Kidney epithelial cell (primary cell): ENCODE data around the gene CCDC127. TPM values are rescaled to one million over a fixed set of nuclear protein-coding genes. Genes with fewer than 3 reads are reported as not detected.
"Not testable (repeated sequence)": the region's sequence is repeated elsewhere in the genome, so short reads cannot be mapped to it uniquely, and the experiment has no call there.

ENCODE experiments used
- DNase-seq: peaks from one replicate; pipeline ENCODE4 v3.0.0-alpha.2; 2010; ENCODE audit warnings: low read depth
- H3K27me3 ChIP-seq: 2 replicates; pipeline ENCODE4 v1.6.0; 2011; ENCODE audit warnings: low read length; ENCODE audit not compliant: control insufficient read depth, insufficient read depth
- H3K36me3 ChIP-seq: 2 replicates; pipeline ENCODE4 v1.5.1; 2011; ENCODE audit warnings: low read length; ENCODE audit not compliant: control insufficient read depth, insufficient read depth
- H3K4me3 ChIP-seq: 2 replicates; pipeline ENCODE4 v1.5.1; 2011; ENCODE audit warnings: low read depth, mild to moderate bottlenecking, control low read depth, low read length
- total RNA-seq: library from RNA; depleted of rRNA; stranded (reverse); fragments of >200 nt; gene quantifications from 2 replicates; pipeline ENCODE4 v1.2.3, GENCODE V29; 2015
- TF ChIP-seq, protein P1 (sequence below): IDR thresholded peaks from 2 replicates; pipeline ENCODE4 v1.5.1; 2011; ENCODE audit warnings: mild to moderate bottlenecking, moderate library complexity, low read length, control low read depth, inconsistent platforms; ENCODE audit not compliant: insufficient read depth, poor library complexity, severe bottlenecking

Gene CCDC127
- total RNA-seq, 1 donor from 2014 or later: 5.8 TPM

DNA sequence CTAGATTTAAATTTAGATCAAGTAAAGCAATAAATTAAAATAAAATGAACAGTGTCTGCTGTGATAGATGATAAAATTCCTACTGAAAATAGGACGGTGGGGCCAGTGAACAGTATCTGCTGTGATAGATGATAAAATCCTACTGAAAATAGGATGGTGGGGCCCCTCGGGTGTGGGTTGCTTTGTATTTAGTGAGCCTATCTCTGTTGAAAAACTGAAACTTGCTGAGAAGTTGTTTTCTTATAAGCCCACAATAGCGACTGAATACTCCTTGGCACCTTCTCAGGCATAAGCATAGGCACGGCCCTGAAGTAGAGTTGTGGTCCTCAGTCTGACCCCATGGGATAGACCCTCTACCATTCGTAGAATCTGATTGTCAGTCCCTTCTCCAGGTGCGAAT is 5.8 kb upstream of the CCDC127 start:
- TF ChIP-seq, protein P1, sequence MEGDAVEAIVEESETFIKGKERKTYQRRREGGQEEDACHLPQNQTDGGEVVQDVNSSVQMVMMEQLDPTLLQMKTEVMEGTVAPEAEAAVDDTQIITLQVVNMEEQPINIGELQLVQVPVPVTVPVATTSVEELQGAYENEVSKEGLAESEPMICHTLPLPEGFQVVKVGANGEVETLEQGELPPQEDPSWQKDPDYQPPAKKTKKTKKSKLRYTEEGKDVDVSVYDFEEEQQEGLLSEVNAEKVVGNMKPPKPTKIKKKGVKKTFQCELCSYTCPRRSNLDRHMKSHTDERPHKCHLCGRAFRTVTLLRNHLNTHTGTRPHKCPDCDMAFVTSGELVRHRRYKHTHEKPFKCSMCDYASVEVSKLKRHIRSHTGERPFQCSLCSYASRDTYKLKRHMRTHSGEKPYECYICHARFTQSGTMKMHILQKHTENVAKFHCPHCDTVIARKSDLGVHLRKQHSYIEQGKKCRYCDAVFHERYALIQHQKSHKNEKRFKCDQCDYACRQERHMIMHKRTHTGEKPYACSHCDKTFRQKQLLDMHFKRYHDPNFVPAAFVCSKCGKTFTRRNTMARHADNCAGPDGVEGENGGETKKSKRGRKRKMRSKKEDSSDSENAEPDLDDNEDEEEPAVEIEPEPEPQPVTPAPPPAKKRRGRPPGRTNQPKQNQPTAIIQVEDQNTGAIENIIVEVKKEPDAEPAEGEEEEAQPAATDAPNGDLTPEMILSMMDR: no peak
- Histone ChIP-seq H3K4me3 (no peak overlapping the region), H3K27me3 (no peaks in the 10 kb centered on the region), H3K36me3 (peaks cover 1% of the 10 kb centered on the region)
- DNase-seq: no peak

DNA sequence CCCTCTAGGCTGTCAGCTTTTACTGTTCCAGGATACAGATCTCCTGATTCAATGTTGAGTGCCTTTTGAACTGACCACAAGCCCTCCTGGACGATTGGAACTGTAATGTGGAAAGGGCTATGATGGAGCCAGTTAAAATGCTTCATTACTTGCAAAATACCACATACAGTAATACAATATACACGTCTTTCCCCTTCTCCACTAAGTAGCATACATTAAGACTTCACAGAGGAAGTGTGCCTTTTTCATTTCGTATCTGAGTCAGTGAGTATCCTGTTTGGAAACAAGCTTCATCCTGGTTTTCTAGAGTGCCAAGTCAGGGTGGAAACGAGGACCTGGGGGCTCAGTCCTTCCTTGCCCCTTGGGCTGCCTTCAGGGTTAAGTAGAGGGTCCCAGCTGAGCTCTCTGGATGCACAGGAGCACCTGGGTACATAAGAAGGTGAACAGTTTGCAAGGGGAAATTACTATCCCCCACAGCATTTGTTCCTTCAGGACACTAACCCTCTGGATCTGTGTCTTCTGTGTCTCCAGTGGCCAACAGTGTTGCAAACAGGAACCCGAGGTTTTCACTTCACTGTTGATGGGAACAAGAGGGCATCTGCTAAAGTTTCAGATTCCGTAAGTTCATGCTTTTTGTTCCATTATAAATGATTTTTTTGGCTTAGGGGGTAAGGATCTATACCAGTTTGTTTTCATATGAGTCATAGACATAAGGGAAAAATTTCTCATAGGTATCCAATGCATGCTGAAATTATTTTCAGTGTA is 5.2 kb upstream of the CCDC127 start:
- not testable (repeated sequence) for H3K4me3 ChIP-seq, DNase-seq, H3K36me3 ChIP-seq, H3K27me3 ChIP-seq

DNA sequence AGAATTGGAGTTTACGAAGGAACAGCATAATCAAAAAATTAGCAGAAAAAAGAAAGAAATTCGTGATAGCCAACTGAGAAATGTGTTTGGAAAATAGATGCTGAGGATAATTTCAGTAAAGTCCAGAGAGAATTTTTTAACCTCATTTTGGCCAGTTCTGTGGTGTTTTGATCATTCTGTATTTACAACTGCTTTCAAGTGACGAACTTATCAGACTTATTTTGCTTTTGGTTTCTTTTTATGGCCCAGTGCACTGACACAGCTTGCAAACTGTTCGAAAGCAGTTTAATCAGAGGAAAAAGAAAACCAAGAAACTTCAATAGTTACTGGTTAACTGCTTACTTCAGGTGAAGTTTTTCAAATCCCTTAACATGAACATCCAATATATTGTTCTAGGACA is 2.0 kb upstream of the CCDC127 start:
- DNase-seq: no peak
- H3K27me3 ChIP-seq: no peaks in the 10 kb centered on the region
- H3K4me3 ChIP-seq: peak overlapping the region; percentile 99
- no peaks in the 10 kb centered on the region for H3K36me3 ChIP-seq
- TF ChIP-seq, protein P1: no peak

DNA sequence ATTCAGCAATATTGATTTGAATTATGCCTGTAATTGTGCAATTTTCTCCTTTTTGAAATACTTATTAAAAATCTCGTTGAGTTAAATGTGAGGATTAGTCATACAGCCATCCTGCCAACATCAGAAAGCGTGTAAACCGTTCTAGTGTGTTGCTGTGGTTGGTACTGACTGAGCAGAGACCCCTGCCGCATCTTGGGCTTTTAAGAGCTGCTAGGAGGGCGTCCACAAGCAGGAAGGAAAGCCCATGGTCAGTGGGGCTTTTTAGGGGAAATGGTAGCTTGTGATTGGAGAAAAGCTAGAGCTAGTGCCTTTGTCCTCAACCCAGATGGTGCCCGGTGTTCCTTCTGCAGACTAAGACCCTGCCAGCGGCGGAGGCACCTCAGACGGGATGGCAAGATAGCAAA is 1.5 kb upstream of the CCDC127 start:
- H3K36me3 ChIP-seq: no peaks in the 10 kb centered on the region
- H3K4me3 ChIP-seq: peak overlapping the region; percentile 99
- no peaks in the 10 kb centered on the region for H3K27me3 ChIP-seq
- no peak for DNase-seq
- TF ChIP-seq, protein P1: no peak

DNA sequence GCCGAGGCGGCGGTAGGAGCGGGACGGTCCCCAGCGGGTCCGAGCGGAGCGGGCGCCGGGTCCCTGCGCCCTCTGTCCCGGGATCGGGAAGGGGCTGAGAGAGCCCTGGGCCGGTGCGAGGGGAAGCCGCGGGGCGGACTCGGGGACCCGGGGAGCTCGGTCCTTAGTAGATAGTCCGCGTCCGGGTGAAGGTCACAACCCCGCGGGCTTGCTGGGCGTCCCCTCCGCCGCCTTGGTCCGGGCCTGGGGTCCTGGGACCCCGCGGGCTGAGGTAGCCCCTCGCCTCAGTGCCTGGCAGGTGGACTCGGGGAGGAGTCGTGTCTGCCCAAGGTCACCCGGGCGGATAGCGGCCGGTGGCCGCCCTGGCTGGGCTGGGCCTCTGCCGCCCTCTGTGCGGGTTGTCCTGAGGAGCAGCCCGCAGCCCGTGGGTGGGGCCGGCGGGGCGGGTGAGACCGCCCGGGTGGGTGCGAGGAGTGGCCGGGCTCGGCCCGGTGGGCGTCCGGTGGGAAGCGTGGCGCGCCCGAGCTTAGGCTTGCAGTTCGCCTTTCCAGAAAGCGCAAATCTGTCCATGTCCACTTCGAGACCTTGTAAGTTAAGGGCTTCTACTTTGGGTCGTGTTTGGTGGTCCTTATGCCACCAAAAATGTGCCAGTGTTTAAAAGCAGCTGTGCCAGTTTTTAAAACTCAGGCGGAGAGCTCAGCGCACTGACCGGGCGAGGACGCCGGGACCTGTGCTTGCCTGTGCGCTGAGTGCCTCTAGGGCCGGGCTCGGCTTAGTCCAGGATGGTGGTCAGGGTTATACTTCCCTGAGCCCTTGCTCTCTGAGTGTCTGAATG is 721 bp upstream of the CCDC127 start:
- no peak for DNase-seq
- peak overlapping the region; percentile 99 for H3K4me3 ChIP-seq
- TF ChIP-seq, protein P1: no peak

DNA sequence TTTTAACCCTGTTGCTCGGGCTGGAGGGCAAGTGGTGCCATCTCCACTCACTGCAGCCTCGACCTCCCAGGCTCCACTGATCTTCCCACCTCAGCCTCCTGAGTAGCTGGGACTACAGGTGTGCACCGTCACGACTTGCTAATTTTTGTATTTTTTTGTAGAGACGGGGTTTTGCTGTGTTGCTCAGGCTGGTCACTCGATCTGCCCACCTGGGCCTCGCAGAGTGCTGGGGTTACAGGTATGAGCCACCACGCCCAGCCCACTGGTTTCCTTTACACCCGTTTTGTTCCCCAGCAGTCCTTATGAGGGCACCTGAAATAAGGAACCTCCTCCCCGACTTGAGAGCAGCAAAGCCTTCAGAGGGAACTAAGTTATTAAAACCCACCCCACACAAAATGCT is 1.9 kb downstream of the CCDC127 start:
- not testable (repeated sequence) for H3K36me3 ChIP-seq, H3K4me3 ChIP-seq, DNase-seq, H3K27me3 ChIP-seq

More for the DNA sequence above, 721 bp upstream of the CCDC127 start:
- Histone ChIP-seq H3K27me3 (no peaks in the 10 kb centered on the region), H3K36me3 (no peaks in the 10 kb centered on the region)

DNA sequence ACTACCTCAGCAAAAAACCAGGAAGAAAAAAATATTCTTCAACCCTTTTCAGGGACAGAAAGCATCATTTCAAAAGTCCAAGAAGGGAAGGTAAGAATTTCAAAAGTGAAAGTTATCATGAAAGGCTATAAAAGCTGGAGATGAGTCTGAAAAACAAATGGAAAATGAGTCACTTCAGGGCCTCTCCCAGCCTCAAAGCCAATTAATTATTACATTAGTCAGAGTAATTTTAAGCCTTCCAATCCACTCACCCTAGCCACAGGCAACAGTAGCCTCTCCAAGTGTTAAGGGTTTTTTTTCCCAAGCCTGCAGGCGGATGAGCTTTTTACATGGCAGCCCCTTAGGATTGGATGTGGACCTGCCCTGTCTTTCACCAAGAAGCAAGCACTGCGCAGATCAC is 2.7 kb downstream of the CCDC127 start:
- DNase-seq, H3K36me3 ChIP-seq, H3K27me3 ChIP-seq, H3K4me3 ChIP-seq: not testable (repeated sequence)
